ENCODE measurements around the gene LPIN1.

- no peak for TF ChIP-seq CTCF (conservative IDR thresholded peaks at IDR 0.05)
- no peak for TF ChIP-seq ZFX (IDR thresholded peaks at IDR 0.05)
These were observed 29.6 kb upstream of the LPIN1 start for GRCh38 chr2:11716689-11717321.
